T-helper 17 cell (primary cell): Measurements from ENCODE around the gene CDH26. TPM values are rescaled to one million over a fixed set of nuclear protein-coding genes. Genes with fewer than 3 reads are reported as not detected.

Experiments used
- ATAC-seq: fragments of 150-1000 bp; cut with Tn5 transposase; 2 replicates; pipeline ENCODE4 v1.10.0; 2021; ENCODE audit warnings: mild to moderate bottlenecking, moderate library complexity
- DNase-seq, 3 donors: peaks; one replicate each; pipeline versions ENCODE4 v3.0.0 to v3.0.0-alpha.2; 2020 to 2021
- H3K9me3 ChIP-seq: one replicate; pipeline ENCODE4 v1.7.0; 2013; ENCODE audit warnings: low read length, mild to moderate bottlenecking; ENCODE audit not compliant: control insufficient read depth, poor library complexity, severe bottlenecking
- H3K27ac Mint-ChIP-seq: one replicate; pipeline ENCODE4 v1.8.0; 2022; ENCODE audit warnings: mild to moderate bottlenecking, moderate library complexity, mixed read lengths
- H3K27me3 Mint-ChIP-seq: one replicate; pipeline ENCODE4 v1.8.0; 2022; ENCODE audit warnings: mixed read lengths
- H3K36me3 Mint-ChIP-seq: one replicate; pipeline ENCODE4 v1.8.0; 2022; ENCODE audit warnings: low read depth, mixed read lengths
- H3K4me1 Mint-ChIP-seq: one replicate; pipeline ENCODE4 v1.8.0; 2022; ENCODE audit warnings: mild to moderate bottlenecking, mixed read lengths
- H3K4me3 Mint-ChIP-seq: one replicate; pipeline ENCODE4 v1.8.0; 2022; ENCODE audit warnings: mild to moderate bottlenecking, moderate library complexity, mixed read lengths
- total RNA-seq, 4 donors: library from RNA in 2 of 4; stranded (reverse) in 2 of 4; gene quantifications; one replicate each; pipeline ENCODE4 v1.2.3 and lab custom pipeline; 2022 to 2026

The CDH26 gene
- total RNA-seq, 2 donors from 2014 or later, result 0.37 to 1.9 TPM

DNA sequence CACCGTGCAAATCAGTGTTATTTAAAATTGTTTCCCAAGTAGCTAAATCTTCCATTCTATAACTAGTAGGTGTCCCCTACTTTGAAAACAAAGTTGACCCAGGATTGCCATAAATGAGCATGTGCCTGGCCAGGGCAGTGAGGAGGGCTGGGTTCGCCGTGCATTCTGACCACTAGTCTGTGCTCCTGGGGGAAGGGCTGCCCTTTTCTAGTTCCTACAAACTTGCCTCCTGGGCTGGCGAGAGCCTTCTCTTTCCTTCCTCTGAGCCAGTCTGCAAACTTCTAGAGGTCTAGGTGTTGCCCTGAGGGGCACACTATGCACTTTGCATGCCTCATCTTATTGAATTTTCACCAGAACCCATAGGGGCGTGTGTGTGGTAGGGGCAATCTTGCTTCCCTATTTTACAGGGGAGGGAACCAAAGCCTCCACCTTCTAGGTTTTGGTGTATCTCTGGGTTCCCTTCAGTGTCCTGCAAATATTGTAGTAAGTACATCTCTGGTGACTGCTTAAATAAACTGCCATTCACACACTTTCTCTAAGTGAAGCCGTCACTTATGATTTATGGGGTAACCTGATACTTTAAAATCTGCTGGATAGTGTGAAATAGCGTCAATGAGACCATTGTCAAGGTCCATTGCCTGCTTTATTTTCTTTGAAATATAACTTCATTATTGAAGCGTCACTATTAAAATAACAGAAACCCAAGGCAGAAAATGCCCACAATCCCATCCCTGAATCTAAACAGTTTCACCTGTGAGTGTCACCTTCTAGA is 42.2 kb downstream of the CDH26 start:
- Mint-ChIP-seq H3K4me1 (no peaks in the 10 kb centered on the region), H3K36me3 (peaks cover 6% of the 10 kb centered on the region), H3K4me3 (no peak overlapping the region), H3K27me3 (peaks cover 3% of the 10 kb centered on the region), H3K27ac (no peak overlapping the region)
- ATAC-seq (no peak), DNase-seq (no peak)
- no peaks in the 10 kb centered on the region for H3K9me3 ChIP-seq

DNA sequence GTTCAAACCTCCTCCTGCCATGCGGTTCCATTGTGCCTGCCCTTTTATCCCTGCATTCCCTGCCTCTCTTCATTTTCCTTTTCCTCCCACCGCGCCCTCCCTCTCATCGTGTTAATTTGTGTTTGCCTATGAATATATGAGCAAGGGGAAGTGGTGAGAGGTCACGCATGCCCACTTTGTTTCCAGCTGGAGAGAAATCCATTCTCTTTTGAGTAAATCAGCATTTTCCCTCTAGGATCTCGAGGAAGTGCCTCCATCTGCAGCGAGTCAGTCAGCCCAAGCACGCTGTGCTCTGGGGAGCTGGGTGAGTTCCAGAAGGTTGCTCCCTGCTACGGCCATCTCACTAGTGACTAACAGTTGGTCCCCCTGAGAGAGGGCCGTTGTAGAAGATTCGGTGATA is 42.9 kb downstream of the CDH26 start:
- Mint-ChIP-seq H3K4me3 (no peak overlapping the region), H3K36me3 (peaks cover 6% of the 10 kb centered on the region), H3K4me1 (no peaks in the 10 kb centered on the region), H3K27ac (no peak overlapping the region), H3K27me3 (no peaks in the 10 kb centered on the region)
- H3K9me3 ChIP-seq, result no peaks in the 10 kb centered on the region
- ATAC-seq, result no peak
- no peak for DNase-seq

DNA sequence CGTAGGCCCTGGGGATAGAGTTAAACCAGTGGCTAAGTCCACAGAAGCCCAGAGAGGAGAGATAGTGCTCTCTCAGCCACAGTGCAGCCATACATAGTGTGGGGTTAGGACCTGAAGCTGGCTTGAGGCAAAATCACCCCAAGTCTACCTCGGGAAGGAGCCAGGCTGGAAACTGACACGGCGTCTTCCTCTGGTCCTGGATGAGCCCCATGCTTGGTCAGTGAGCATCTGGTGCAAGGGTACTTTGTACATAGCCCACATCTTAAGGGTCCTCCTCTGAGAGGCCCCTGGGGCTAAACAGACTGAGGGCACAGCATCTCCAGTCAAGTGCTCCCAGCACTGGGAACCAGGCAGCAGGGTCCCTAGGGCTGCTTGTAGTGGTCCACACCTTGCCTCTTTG is 45.6 kb downstream of the CDH26 start:
- H3K4me1 Mint-ChIP-seq, result no peaks in the 10 kb centered on the region
- H3K27me3 Mint-ChIP-seq, result no peaks in the 10 kb centered on the region
- no peak overlapping the region for H3K4me3 Mint-ChIP-seq
- DNase-seq (no peak), ATAC-seq (no peak)
- peaks cover 3% of the 10 kb centered on the region for H3K36me3 Mint-ChIP-seq
- no peak overlapping the region for H3K27ac Mint-ChIP-seq
- no peaks in the 10 kb centered on the region for H3K9me3 ChIP-seq

DNA sequence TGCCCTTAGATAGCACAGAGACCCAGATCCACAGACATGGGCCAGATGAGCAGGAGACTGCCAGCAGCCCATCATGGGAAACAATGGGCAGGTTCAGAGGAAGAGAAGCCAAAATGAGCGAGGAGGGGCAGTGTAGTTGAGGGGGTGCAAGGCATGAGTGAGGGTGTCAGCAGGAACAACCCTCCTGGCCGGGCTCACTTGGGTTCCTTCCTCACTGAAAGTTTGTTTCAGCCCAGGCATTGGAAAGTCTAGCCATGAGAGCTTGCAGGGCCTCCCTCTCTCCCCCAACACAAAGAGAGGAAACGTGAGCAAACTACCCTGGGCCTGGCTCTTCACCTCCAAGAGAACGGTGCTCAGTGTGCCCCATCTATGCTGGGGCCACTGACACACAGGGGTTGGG is 48.0 kb downstream of the CDH26 start:
- H3K27ac Mint-ChIP-seq, result no peak overlapping the region
- DNase-seq, result no peak
- peaks cover 6% of the 10 kb centered on the region for H3K4me1 Mint-ChIP-seq
- H3K36me3 Mint-ChIP-seq, result peaks cover under 1% of the 10 kb centered on the region
- no peak for ATAC-seq
- H3K4me3 Mint-ChIP-seq, result no peak overlapping the region
- no peaks in the 10 kb centered on the region for H3K9me3 ChIP-seq
- no peaks in the 10 kb centered on the region for H3K27me3 Mint-ChIP-seq

GRCh38 chr20:60007464-60007863 is 49.2 kb downstream of the CDH26 start:
- peak overlapping the region; percentile 11 for H3K27ac Mint-ChIP-seq

GRCh38 chr20:60008130-60008808 is 50.0 kb downstream of the CDH26 start:
- H3K27ac Mint-ChIP-seq, result no peak overlapping the region
- H3K4me1 Mint-ChIP-seq, result peaks cover 12% of the 10 kb centered on the region
- ATAC-seq, result peak; percentile 68
- DNase-seq, result no peak
- H3K36me3 Mint-ChIP-seq, result no peaks in the 10 kb centered on the region
- H3K27me3 Mint-ChIP-seq, result no peaks in the 10 kb centered on the region
- no peak overlapping the region for H3K4me3 Mint-ChIP-seq
- no peaks in the 10 kb centered on the region for H3K9me3 ChIP-seq

More at GRCh38 chr20:60007464-60007863, 49.2 kb downstream of the CDH26 start:
- no peak overlapping the region for H3K4me3 Mint-ChIP-seq
- DNase-seq, result no peak
- no peak for ATAC-seq
- H3K4me1 Mint-ChIP-seq, result peaks cover 12% of the 10 kb centered on the region
- H3K27me3 Mint-ChIP-seq, result no peaks in the 10 kb centered on the region
- H3K36me3 Mint-ChIP-seq, result no peaks in the 10 kb centered on the region
- H3K9me3 ChIP-seq, result no peaks in the 10 kb centered on the region

GRCh38 chr20:60009318-60009717 is 51.1 kb downstream of the CDH26 start:
- no peaks in the 10 kb centered on the region for H3K27me3 Mint-ChIP-seq
- H3K27ac Mint-ChIP-seq, result no peak overlapping the region
- no peaks in the 10 kb centered on the region for H3K9me3 ChIP-seq
- H3K4me1 Mint-ChIP-seq, result peaks cover 12% of the 10 kb centered on the region
- no peak for DNase-seq
- H3K36me3 Mint-ChIP-seq, result no peaks in the 10 kb centered on the region
- no peak overlapping the region for H3K4me3 Mint-ChIP-seq
- ATAC-seq, result no peak

- Mint-ChIP-seq H3K36me3 (no peaks in the 10 kb centered on the region), H3K27me3 (no peaks in the 10 kb centered on the region), H3K27ac (no peak overlapping the region), H3K4me3 (no peak overlapping the region), H3K4me1 (peaks cover 12% of the 10 kb centered on the region)
- no peaks in the 10 kb centered on the region for H3K9me3 ChIP-seq
- DNase-seq, result no peak
- no peak for ATAC-seq
Measured at GRCh38 chr20:60009826-60010616, 51.8 kb downstream of the CDH26 start.

DNA sequence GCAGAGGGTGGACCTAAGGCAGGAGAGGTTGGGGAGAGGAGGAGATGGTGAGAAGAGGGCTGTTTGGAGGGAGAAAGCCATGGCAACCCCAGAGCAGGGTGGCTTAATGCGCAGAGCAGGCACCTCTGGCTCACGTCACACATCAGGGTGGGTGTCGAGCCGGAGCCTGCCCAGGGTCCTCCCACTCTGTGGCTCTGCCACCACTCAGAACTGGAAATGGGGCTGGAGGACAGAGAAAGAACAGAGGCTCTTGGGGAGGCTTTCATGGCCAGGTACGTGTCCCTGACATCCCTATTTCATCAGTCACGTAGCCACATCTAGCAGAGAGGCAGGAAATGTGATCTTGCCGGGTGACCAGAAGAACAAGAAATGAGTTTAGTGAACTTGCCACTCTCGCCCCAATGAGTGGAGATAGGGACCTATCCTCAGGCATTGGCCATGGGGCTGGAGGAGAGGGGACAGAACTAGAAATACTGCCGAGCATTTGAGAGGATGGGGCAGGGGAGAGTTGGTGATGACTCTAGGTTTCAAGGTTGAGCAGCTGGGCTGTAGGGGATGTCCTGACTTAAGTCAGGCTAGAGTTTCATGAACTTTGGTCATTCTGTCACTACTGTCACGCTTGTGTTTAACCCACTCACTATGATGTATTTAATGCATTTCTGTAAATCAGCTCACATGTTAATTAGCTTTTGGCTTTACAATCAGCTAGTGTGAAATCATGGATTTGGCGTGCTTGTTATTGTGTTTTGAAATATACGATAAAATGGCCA is 52.7 kb downstream of the CDH26 start:
- no peaks in the 10 kb centered on the region for H3K27me3 Mint-ChIP-seq
- DNase-seq (no peak), ATAC-seq (no peak)
- H3K9me3 ChIP-seq, result no peaks in the 10 kb centered on the region
- no peak overlapping the region for H3K4me3 Mint-ChIP-seq
- no peaks in the 10 kb centered on the region for H3K36me3 Mint-ChIP-seq
- H3K4me1 Mint-ChIP-seq, result peaks cover 12% of the 10 kb centered on the region
- H3K27ac Mint-ChIP-seq, result no peak overlapping the region

- peaks cover 12% of the 10 kb centered on the region for H3K4me1 Mint-ChIP-seq
- no peak for DNase-seq
- H3K4me3 Mint-ChIP-seq, result peak overlapping the region; percentile 61
- no peaks in the 10 kb centered on the region for H3K9me3 ChIP-seq
- no peaks in the 10 kb centered on the region for H3K36me3 Mint-ChIP-seq
- H3K27ac Mint-ChIP-seq, result peak overlapping the region; percentile 45
- no peak for ATAC-seq
- no peaks in the 10 kb centered on the region for H3K27me3 Mint-ChIP-seq
Measured at GRCh38 chr20:60011512-60012507, 53.6 kb downstream of the CDH26 start.

GRCh38 chr20:60013296-60014139 is 55.3 kb downstream of the CDH26 start:
- Mint-ChIP-seq H3K4me3 (no peak overlapping the region), H3K36me3 (peaks cover 3% of the 10 kb centered on the region), H3K27me3 (no peaks in the 10 kb centered on the region), H3K27ac (no peak overlapping the region), H3K4me1 (peaks cover 12% of the 10 kb centered on the region)
- peaks cover 5% of the 10 kb centered on the region for H3K9me3 ChIP-seq
- ATAC-seq, result no peak
- no peak for DNase-seq
